ENCODE results near the gene CFD. TPM values are rescaled to one million over a fixed set of nuclear protein-coding genes. Genes with fewer than 3 reads are reported as not detected.
"Not testable (repeated sequence)": the region's sequence is repeated elsewhere in the genome, so short reads cannot be mapped to it uniquely, and the experiment has no call there.

CFD gene
- total RNA-seq, 6 experiments from 2014 or later: 0.84 to 1.7 (median 0.98) TPM

- H3K27me3 Mint-ChIP-seq (ENCODE audit: insufficient read depth): peaks cover 24% of the 10 kb centered on the region
Observed at GRCh38 chr19:845707-846521, 13.6 kb upstream of the CFD start.

GRCh38 chr19:848386-848921 is 11.0 kb upstream of the CFD start:
- TF ChIP-seq CTCF (IDR thresholded peaks at IDR 0.05): no peak
- Mint-ChIP-seq H3K27ac (no peak overlapping the region), H3K36me3 (ENCODE audit: low read depth) (no peaks in the 10 kb centered on the region), H3K4me1 (ENCODE audit: low read depth) (no peaks in the 10 kb centered on the region), H3K9me3 (no peaks in the 10 kb centered on the region), H3K4me3 (no peak overlapping the region), H3K27me3 (ENCODE audit: insufficient read depth) (peaks cover 20% of the 10 kb centered on the region)
- DNase-seq: no peak

More at GRCh38 chr19:845707-846521, 13.6 kb upstream of the CFD start:
- no peaks in the 10 kb centered on the region for H3K4me1 Mint-ChIP-seq (ENCODE audit: low read depth)
- DNase-seq: no peak
- H3K9me3 Mint-ChIP-seq: peaks cover 4% of the 10 kb centered on the region; the same call in 1 of the 2 replicates
- no peak for TF ChIP-seq CTCF (IDR thresholded peaks at IDR 0.05)
- H3K4me3 Mint-ChIP-seq: no peak overlapping the region
- H3K27ac Mint-ChIP-seq: no peak overlapping the region
- H3K36me3 Mint-ChIP-seq (ENCODE audit: low read depth): peaks cover 5% of the 10 kb centered on the region; the same call in 1 of the 2 replicates

GRCh38 chr19:849195-849594 is 10.3 kb upstream of the CFD start:
- not testable (repeated sequence) for DNase-seq; H3K36me3 Mint-ChIP-seq (ENCODE audit: low read depth); H3K9me3 Mint-ChIP-seq; H3K27ac Mint-ChIP-seq; H3K4me1 Mint-ChIP-seq (ENCODE audit: low read depth); H3K4me3 Mint-ChIP-seq
- H3K27me3 Mint-ChIP-seq (ENCODE audit: insufficient read depth): peaks cover 20% of the 10 kb centered on the region

- H3K9me3 Mint-ChIP-seq: no peaks in the 10 kb centered on the region
- DNase-seq: peak; percentile 68
- no peak overlapping the region for H3K4me3 Mint-ChIP-seq
- H3K4me1 Mint-ChIP-seq (ENCODE audit: low read depth): no peaks in the 10 kb centered on the region
- no peaks in the 10 kb centered on the region for H3K36me3 Mint-ChIP-seq (ENCODE audit: low read depth)
- peak overlapping the region; percentile 54 for H3K27ac Mint-ChIP-seq
- no peak for TF ChIP-seq CTCF (IDR thresholded peaks at IDR 0.05)
- H3K27me3 Mint-ChIP-seq (ENCODE audit: insufficient read depth): peaks cover 12% of the 10 kb centered on the region
Observed at GRCh38 chr19:850221-850978, 9.1 kb upstream of the CFD start.

DNA sequence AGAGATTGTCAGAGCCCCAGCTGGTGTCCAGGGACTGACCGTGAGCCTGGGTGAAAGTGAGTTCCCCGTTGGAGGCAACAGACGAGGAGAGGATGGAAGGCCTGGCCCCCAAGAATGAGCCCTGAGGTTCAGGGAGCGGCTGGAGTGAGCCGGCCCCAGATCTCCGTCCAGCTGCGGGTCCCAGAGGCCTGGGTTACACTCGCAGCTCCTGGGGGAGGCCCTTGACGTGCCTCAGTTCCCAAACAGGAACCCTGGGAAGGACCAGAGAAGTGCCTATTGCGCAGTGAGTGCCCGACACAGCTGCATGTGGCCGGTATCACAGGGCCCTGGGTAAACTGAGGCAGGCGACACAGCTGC is 8.5 kb upstream of the CFD start:
- Mint-ChIP-seq H3K4me1 (ENCODE audit: low read depth) (no peaks in the 10 kb centered on the region), H3K4me3 (no peak overlapping the region), H3K9me3 (no peaks in the 10 kb centered on the region), H3K27me3 (ENCODE audit: insufficient read depth) (peaks cover 8% of the 10 kb centered on the region), H3K36me3 (ENCODE audit: low read depth) (no peaks in the 10 kb centered on the region), H3K27ac (peak overlapping the region; percentile 54)
- TF ChIP-seq CTCF (IDR thresholded peaks at IDR 0.05): no peak
- no peak for DNase-seq
